Body of pancreas (tissue), 4 donors: ENCODE measurements around the gene PIK3R5.

ENCODE experiments used
- POLR2A ChIP-seq, 3 donors: fragments of 450-650 bp; IDR thresholded peaks; one replicate each; pipeline ENCODE4 v1.6.1; 2016; ENCODE audit warnings: antibody characterized with exemption in 3 of 3, mild to moderate bottlenecking in 2 of 3
- TF ChIP-seq, protein P1 (sequence below), 7 experiments: fragments of 450-650 bp in 4 of 7; fragments of 200-600 bp in 3 of 7; sonication (generic) in 3 of 7; IDR thresholded peaks; one replicate each; pipeline ENCODE4 v1.5.1; 2016 to 2019; ENCODE audit warnings: antibody characterized with exemption in 7 of 7

DNA sequence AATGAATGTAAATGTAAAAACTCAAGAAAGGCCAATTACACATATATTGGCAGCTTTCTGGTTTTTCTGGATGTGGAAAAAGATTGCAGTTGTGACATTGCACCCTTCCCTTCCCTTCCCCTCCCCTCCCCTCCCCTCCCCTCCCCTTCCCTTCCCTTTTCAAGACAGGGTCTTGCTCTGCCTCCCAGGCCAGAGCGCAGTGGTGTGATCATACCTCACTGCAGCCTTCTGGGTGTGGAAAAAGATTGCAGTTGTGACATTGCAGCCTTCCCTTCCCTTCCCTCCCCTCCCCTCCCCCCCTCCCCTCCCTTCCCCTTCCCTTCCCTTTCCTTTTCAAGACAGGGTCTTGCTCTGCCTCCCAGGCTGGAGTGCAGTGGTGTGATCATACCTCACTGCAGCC lies 41.7 kb downstream of the PIK3R5 start:
- TF ChIP-seq, protein P1, sequence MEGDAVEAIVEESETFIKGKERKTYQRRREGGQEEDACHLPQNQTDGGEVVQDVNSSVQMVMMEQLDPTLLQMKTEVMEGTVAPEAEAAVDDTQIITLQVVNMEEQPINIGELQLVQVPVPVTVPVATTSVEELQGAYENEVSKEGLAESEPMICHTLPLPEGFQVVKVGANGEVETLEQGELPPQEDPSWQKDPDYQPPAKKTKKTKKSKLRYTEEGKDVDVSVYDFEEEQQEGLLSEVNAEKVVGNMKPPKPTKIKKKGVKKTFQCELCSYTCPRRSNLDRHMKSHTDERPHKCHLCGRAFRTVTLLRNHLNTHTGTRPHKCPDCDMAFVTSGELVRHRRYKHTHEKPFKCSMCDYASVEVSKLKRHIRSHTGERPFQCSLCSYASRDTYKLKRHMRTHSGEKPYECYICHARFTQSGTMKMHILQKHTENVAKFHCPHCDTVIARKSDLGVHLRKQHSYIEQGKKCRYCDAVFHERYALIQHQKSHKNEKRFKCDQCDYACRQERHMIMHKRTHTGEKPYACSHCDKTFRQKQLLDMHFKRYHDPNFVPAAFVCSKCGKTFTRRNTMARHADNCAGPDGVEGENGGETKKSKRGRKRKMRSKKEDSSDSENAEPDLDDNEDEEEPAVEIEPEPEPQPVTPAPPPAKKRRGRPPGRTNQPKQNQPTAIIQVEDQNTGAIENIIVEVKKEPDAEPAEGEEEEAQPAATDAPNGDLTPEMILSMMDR (IDR thresholded peaks at IDR 0.05): no peak
- TF ChIP-seq POLR2A (IDR thresholded peaks at IDR 0.05): no peak
